Neural cell (in vitro differentiated cells): ENCODE data around the gene IL18R1. TPM values are rescaled to one million over a fixed set of nuclear protein-coding genes. Genes with fewer than 3 reads are reported as not detected.

Experiments used
- H2AFZ ChIP-seq: fragments of 200-600, 300-800 bp; sonication (generic), shearing (Covaris generic); 2 replicates; pipeline ENCODE4 v1.6.0; 2014; ENCODE audit warnings: low read depth, mild to moderate bottlenecking, antibody characterized with exemption, low read length, moderate library complexity
- H3F3A ChIP-seq: fragments of 200-600 bp; shearing (Covaris generic); 2 replicates; pipeline ENCODE4 v1.6.1; 2016; ENCODE audit warnings: mild to moderate bottlenecking, moderate library complexity, mixed read lengths, antibody characterized with exemption, low read length; ENCODE audit not compliant: insufficient read depth, poor library complexity, severe bottlenecking
- H3K27ac ChIP-seq: fragments of 200-600, 300-800 bp; sonication (generic), shearing (Covaris generic); 2 replicates; pipeline ENCODE4 v1.5.1; 2014; ENCODE audit warnings: mild to moderate bottlenecking, low read length, moderate library complexity
- H3K27me3 ChIP-seq: fragments of 300-800, 200-600 bp; sonication (generic), shearing (Covaris generic); 2 replicates; pipeline ENCODE4 v1.6.0; 2014; ENCODE audit warnings: mild to moderate bottlenecking, low read depth, low read length, moderate library complexity; ENCODE audit not compliant: insufficient read depth
- H3K36me3 ChIP-seq: fragments of 300-800, 200-600 bp; sonication (generic), shearing (Covaris generic); 2 replicates; pipeline ENCODE4 v1.5.1; 2014; ENCODE audit warnings: mild to moderate bottlenecking, antibody characterized with exemption, low read length, moderate library complexity; ENCODE audit not compliant: insufficient read depth
- H3K4me2 ChIP-seq: fragments of 300-800, 200-600 bp; sonication (generic), shearing (Covaris generic); 2 replicates; pipeline ENCODE4 v1.6.0; 2014; ENCODE audit warnings: mild to moderate bottlenecking, low read length
- H3K4me3 ChIP-seq: fragments of 300-800, 200-600 bp; sonication (generic), shearing (Covaris generic); 2 replicates; pipeline ENCODE4 v1.5.1; 2014; ENCODE audit warnings: mild to moderate bottlenecking, low read length, moderate library complexity
- H3K79me2 ChIP-seq: fragments of 200-600 bp; shearing (Covaris generic); replicated peaks from 2 replicates; pipeline ENCODE4 v1.6.0; 2014; ENCODE audit warnings: mild to moderate bottlenecking, low read length, moderate library complexity; ENCODE audit not compliant: insufficient read depth
- H3K9ac ChIP-seq: fragments of 300-800, 200-600 bp; sonication (generic), shearing (Covaris generic); 2 replicates; pipeline ENCODE4 v1.6.1; 2016; ENCODE audit warnings: mild to moderate bottlenecking, low read length, mixed read lengths
- H3K9me2 ChIP-seq: fragments of 200-600 bp; shearing (Covaris generic); 2 replicates; pipeline ENCODE4 v1.6.1; 2016; ENCODE audit warnings: mild to moderate bottlenecking, low read length, mixed read lengths; ENCODE audit not compliant: insufficient read depth
- H3K9me3 ChIP-seq: fragments of 200-600, 300-800 bp; sonication (generic), shearing (Covaris generic); 2 replicates; pipeline ENCODE4 v1.6.1; 2016; ENCODE audit warnings: mild to moderate bottlenecking, mixed run types, low read length, moderate library complexity, mixed read lengths
- H4K20me1 ChIP-seq: fragments of 200-600 bp; shearing (Covaris generic); 2 replicates; pipeline ENCODE4 v1.6.1; 2016; ENCODE audit warnings: mild to moderate bottlenecking, mixed run types; ENCODE audit not compliant: insufficient read depth
- EP300 ChIP-seq: fragments of 450-650 bp; conservative IDR thresholded peaks from 2 replicates; pipeline ENCODE4 v1.6.1; 2014; ENCODE audit warnings: antibody characterized with exemption, mild to moderate bottlenecking, moderate library complexity; ENCODE audit not compliant: poor library complexity, severe bottlenecking
- EZH2 ChIP-seq: fragments of 200-600, 300-800 bp; shearing (Covaris generic), sonication (generic); IDR thresholded peaks from 2 replicates; pipeline ENCODE4 v1.6.1; 2014; ENCODE audit warnings: antibody characterized with exemption, low read length, borderline replicate concordance, mild to moderate bottlenecking; ENCODE audit not compliant: insufficient read depth, poor library complexity, severe bottlenecking
- MXI1 ChIP-seq: fragments of 450-650 bp; conservative IDR thresholded peaks from 2 replicates; pipeline ENCODE4 v1.6.1; 2014; ENCODE audit warnings: antibody characterized with exemption, mild to moderate bottlenecking; ENCODE audit not compliant: poor library complexity, severe bottlenecking
- POLR2AphosphoS5 ChIP-seq: IDR thresholded peaks from 2 replicates; pipeline ENCODE4 v1.6.1; 2012
- RAD21 ChIP-seq: fragments of 450-650 bp; conservative IDR thresholded peaks from 2 replicates; pipeline ENCODE4 v1.6.1; 2014; ENCODE audit warnings: antibody characterized with exemption, mild to moderate bottlenecking, moderate library complexity
- SMC3 ChIP-seq: fragments of 450-650 bp; conservative IDR thresholded peaks from 2 replicates; pipeline ENCODE4 v1.6.1; 2014; ENCODE audit warnings: antibody characterized with exemption, mild to moderate bottlenecking, moderate library complexity; ENCODE audit not compliant: poor library complexity
- TAF1 ChIP-seq: IDR thresholded peaks from 2 replicates; pipeline ENCODE4 v1.6.1; 2012; ENCODE audit warnings: low read depth
- polyA plus RNA-seq: library from polyadenylated mRNA; depleted of rRNA; stranded (reverse); fragments of >200 nt; gene quantifications from 2 replicates; pipeline ENCODE4 v1.2.3, GENCODE V29; 2014
- TF ChIP-seq, protein P1 (sequence below): IDR thresholded peaks from 2 replicates; pipeline ENCODE4 v1.6.1; 2012; ENCODE audit warnings: borderline replicate concordance
- TF ChIP-seq, protein P2 (sequence below): fragments of 450-650 bp; IDR thresholded peaks from 2 replicates; pipeline ENCODE4 v1.5.1; 2014; ENCODE audit warnings: antibody characterized with exemption, mild to moderate bottlenecking, moderate library complexity; ENCODE audit not compliant: poor library complexity, severe bottlenecking

The IL18R1 gene
- polyA plus RNA-seq, 1 donor from 2014 or later: 0.09 TPM

DNA sequence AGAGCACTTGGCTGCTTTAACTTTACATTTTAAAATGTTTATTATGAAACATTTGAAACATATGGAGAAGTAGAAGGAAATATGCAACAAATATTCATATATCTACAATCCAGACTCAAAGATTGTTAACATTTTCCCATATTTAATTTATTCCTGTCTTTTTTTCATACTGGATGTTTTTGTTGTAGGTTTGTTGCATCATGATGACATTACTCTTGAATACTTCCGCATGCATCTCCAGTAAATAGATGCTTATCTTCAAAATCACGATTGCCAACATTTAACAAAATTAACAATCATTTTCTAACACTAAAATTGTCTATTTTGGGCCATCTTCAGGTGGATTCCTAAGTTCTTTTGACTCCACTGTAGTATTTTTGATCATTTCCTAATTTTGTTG is 46.3 kb downstream of the IL18R1 start:
- no peaks in the 10 kb centered on the region for H3K9me3 ChIP-seq
- no peaks in the 10 kb centered on the region for H3K9me2 ChIP-seq
- no peak overlapping the region for H3K9ac ChIP-seq
- H3K4me2 ChIP-seq: no peak overlapping the region
- no peak overlapping the region for H3K27ac ChIP-seq
- H4K20me1 ChIP-seq: no peaks in the 10 kb centered on the region
- H2AFZ ChIP-seq: no peak overlapping the region
- no peak overlapping the region for H3K4me3 ChIP-seq
- H3K79me2 ChIP-seq: no peaks in the 10 kb centered on the region
- H3F3A ChIP-seq: no peaks in the 10 kb centered on the region
- no peaks in the 10 kb centered on the region for H3K27me3 ChIP-seq
- H3K36me3 ChIP-seq: no peaks in the 10 kb centered on the region
- TF ChIP-seq, protein P1, sequence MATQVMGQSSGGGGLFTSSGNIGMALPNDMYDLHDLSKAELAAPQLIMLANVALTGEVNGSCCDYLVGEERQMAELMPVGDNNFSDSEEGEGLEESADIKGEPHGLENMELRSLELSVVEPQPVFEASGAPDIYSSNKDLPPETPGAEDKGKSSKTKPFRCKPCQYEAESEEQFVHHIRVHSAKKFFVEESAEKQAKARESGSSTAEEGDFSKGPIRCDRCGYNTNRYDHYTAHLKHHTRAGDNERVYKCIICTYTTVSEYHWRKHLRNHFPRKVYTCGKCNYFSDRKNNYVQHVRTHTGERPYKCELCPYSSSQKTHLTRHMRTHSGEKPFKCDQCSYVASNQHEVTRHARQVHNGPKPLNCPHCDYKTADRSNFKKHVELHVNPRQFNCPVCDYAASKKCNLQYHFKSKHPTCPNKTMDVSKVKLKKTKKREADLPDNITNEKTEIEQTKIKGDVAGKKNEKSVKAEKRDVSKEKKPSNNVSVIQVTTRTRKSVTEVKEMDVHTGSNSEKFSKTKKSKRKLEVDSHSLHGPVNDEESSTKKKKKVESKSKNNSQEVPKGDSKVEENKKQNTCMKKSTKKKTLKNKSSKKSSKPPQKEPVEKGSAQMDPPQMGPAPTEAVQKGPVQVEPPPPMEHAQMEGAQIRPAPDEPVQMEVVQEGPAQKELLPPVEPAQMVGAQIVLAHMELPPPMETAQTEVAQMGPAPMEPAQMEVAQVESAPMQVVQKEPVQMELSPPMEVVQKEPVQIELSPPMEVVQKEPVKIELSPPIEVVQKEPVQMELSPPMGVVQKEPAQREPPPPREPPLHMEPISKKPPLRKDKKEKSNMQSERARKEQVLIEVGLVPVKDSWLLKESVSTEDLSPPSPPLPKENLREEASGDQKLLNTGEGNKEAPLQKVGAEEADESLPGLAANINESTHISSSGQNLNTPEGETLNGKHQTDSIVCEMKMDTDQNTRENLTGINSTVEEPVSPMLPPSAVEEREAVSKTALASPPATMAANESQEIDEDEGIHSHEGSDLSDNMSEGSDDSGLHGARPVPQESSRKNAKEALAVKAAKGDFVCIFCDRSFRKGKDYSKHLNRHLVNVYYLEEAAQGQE: no peak
- TF ChIP-seq TAF1 (no peak), EP300 (no peak), EZH2 (no peak), MXI1 (no peak), POLR2AphosphoS5 (no peak), RAD21 (no peak), SMC3 (no peak)
- TF ChIP-seq, protein P2, sequence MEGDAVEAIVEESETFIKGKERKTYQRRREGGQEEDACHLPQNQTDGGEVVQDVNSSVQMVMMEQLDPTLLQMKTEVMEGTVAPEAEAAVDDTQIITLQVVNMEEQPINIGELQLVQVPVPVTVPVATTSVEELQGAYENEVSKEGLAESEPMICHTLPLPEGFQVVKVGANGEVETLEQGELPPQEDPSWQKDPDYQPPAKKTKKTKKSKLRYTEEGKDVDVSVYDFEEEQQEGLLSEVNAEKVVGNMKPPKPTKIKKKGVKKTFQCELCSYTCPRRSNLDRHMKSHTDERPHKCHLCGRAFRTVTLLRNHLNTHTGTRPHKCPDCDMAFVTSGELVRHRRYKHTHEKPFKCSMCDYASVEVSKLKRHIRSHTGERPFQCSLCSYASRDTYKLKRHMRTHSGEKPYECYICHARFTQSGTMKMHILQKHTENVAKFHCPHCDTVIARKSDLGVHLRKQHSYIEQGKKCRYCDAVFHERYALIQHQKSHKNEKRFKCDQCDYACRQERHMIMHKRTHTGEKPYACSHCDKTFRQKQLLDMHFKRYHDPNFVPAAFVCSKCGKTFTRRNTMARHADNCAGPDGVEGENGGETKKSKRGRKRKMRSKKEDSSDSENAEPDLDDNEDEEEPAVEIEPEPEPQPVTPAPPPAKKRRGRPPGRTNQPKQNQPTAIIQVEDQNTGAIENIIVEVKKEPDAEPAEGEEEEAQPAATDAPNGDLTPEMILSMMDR: no peak

- no peaks in the 10 kb centered on the region for H3K36me3 ChIP-seq
- no peak overlapping the region for H3K9ac ChIP-seq
- no peak for TF ChIP-seq RAD21
- no peak for TF ChIP-seq SMC3
- TF ChIP-seq POLR2AphosphoS5: no peak
- TF ChIP-seq, protein P2: no peak
- TF ChIP-seq EZH2: no peak
- TF ChIP-seq MXI1: no peak
- TF ChIP-seq, protein P1: no peak
- TF ChIP-seq TAF1: no peak
- no peak for TF ChIP-seq EP300
Measured at GRCh38 chr2:102410952-102411351, 55.4 kb downstream of the IL18R1 start.

More at GRCh38 chr2:102410952-102411351, 55.4 kb downstream of the IL18R1 start:
- Histone ChIP-seq H3K4me2 (no peak overlapping the region), H3K9me3 (peaks cover 2% of the 10 kb centered on the region), H4K20me1 (no peaks in the 10 kb centered on the region), H3K27ac (no peak overlapping the region), H3K4me3 (no peak overlapping the region), H2AFZ (no peak overlapping the region), H3K27me3 (no peaks in the 10 kb centered on the region), H3K79me2 (no peaks in the 10 kb centered on the region), H3K9me2 (no peaks in the 10 kb centered on the region), H3F3A (no peaks in the 10 kb centered on the region)
